HEK293 (cell line): ENCODE results near the gene M1AP.

Experiments
- CTCF ChIA-PET: fragments of 350-600 bp; formaldehyde crosslinking; extraction: SDS; loops from one replicate; lab custom pipeline; 2021; ENCODE audit warnings: antibody characterized with exemption; lab: Yijun Ruan, JAX
- POLR2A ChIA-PET: fragments of 300-600 bp; formaldehyde crosslinking; extraction: SDS; loops from one replicate; lab custom pipeline; 2020; ENCODE audit warnings: antibody characterized with exemption, inconsistent platforms; lab: Yijun Ruan, JAX
- H3K27ac ChIP-seq: fragments of 200-500 bp; sonication (Bioruptor generic); 2 replicates; pipeline ENCODE4 v1.5.1; 2014; ENCODE audit warnings: low read depth, low read length, control low read depth, inconsistent platforms; ENCODE audit errors: extremely low read depth
- H3K36me3 ChIP-seq, 2 experiments: fragments of 200-500 bp in 1 of 2; sonication (Bioruptor generic) in 1 of 2; 1 replicate in 1 of 2; 2 replicates in 1 of 2; pipeline ENCODE4 v1.5.1; 2014 to 2017; ENCODE audit warnings: inconsistent platforms in 2 of 2, low read length in 2 of 2; ENCODE audit not compliant: control insufficient read depth in 2 of 2, insufficient read depth in 1 of 2
- H3K4me1 ChIP-seq: fragments of 200-500 bp; sonication (Bioruptor generic); 2 replicates; pipeline ENCODE4 v1.5.1; 2014; ENCODE audit warnings: mild to moderate bottlenecking, low read length, inconsistent platforms; ENCODE audit not compliant: control insufficient read depth, insufficient read depth
- H3K4me3 ChIP-seq: 2 replicates; pipeline ENCODE4 v1.5.1; 2011; ENCODE audit warnings: low read depth, mild to moderate bottlenecking, control low read depth, low read length, moderate library complexity
- H3K9me3 ChIP-seq: fragments of 200-500 bp; sonication (Bioruptor generic); 2 replicates; pipeline ENCODE4 v1.5.1; 2014; ENCODE audit warnings: low read depth, low read length, inconsistent platforms; ENCODE audit not compliant: control insufficient read depth, insufficient read depth
- GLIS2 ChIP-seq: fragments of 450-650 bp; formaldehyde crosslinking; IDR thresholded peaks from 2 replicates; pipeline ENCODE4 v1.5.1; 2016; ENCODE audit warnings: missing biosample characterization, missing genetic modification characterization
- IKZF3 ChIP-seq: fragments of 450-650 bp; IDR thresholded peaks from 2 replicates; pipeline ENCODE4 v1.5.0; 2018; ENCODE audit warnings: missing biosample characterization, mild to moderate bottlenecking, missing genetic modification characterization, moderate library complexity
- OVOL3 ChIP-seq: fragments of 450-650 bp; formaldehyde crosslinking; IDR thresholded peaks from 2 replicates; pipeline ENCODE4 v1.5.1; 2016; ENCODE audit warnings: missing biosample characterization, missing genetic modification characterization
- PRDM1 ChIP-seq: fragments of 450-650 bp; formaldehyde crosslinking; IDR thresholded peaks from 2 replicates; pipeline ENCODE4; 2016; ENCODE audit warnings: missing biosample characterization, missing genetic modification characterization
- WT1 ChIP-seq: fragments of 450-650 bp; formaldehyde crosslinking; IDR thresholded peaks from 2 replicates; pipeline ENCODE4 v1.5.1; 2016; ENCODE audit warnings: missing biosample characterization, missing genetic modification characterization
- ZBTB11 ChIP-seq: fragments of 450-650 bp; formaldehyde crosslinking; conservative IDR thresholded peaks from 2 replicates; pipeline ENCODE4 v1.5.1; 2016; ENCODE audit warnings: low read depth, missing biosample characterization, missing genetic modification characterization
- ZBTB17 ChIP-seq: fragments of 450-650 bp; formaldehyde crosslinking; IDR thresholded peaks from 2 replicates; pipeline ENCODE4 v1.5.1; 2016; ENCODE audit warnings: missing biosample characterization, missing genetic modification characterization
- ZEB2 ChIP-seq: fragments of 450-650 bp; formaldehyde crosslinking; IDR thresholded peaks from 2 replicates; pipeline ENCODE4 v1.5.1; 2016; ENCODE audit warnings: missing biosample characterization, missing genetic modification characterization
- ZNF169 ChIP-seq: fragments of 450-650 bp; formaldehyde crosslinking; IDR thresholded peaks from 2 replicates; pipeline ENCODE4 v1.5.1; 2016; ENCODE audit warnings: missing biosample characterization, missing genetic modification characterization
- ZNF311 ChIP-seq: fragments of 450-650 bp; formaldehyde crosslinking; IDR thresholded peaks from 2 replicates; pipeline ENCODE4 v1.5.1; 2017; ENCODE audit warnings: missing biosample characterization, missing genetic modification characterization, borderline replicate concordance
- ZNF335 ChIP-seq: fragments of 450-650 bp; formaldehyde crosslinking; conservative IDR thresholded peaks from 2 replicates; pipeline ENCODE4 v1.5.1; 2016; ENCODE audit warnings: missing biosample characterization, missing genetic modification characterization
- ZNF341 ChIP-seq: fragments of 450-650 bp; formaldehyde crosslinking; IDR thresholded peaks from 2 replicates; pipeline ENCODE4; 2016; ENCODE audit warnings: low read depth, missing biosample characterization, missing genetic modification characterization
- ZNF391 ChIP-seq: fragments of 450-650 bp; formaldehyde crosslinking; IDR thresholded peaks from 2 replicates; pipeline ENCODE4 v1.5.1; 2016; ENCODE audit warnings: low read depth, missing biosample characterization, missing genetic modification characterization, borderline replicate concordance
- ZNF426 ChIP-seq: fragments of 450-650 bp; formaldehyde crosslinking; IDR thresholded peaks from 2 replicates; pipeline ENCODE4 v1.5.1; 2017; ENCODE audit warnings: missing biosample characterization, missing genetic modification characterization, mild to moderate bottlenecking, inconsistent platforms, moderate library complexity
- ZNF473 ChIP-seq: fragments of 450-650 bp; formaldehyde crosslinking; IDR thresholded peaks from 2 replicates; pipeline ENCODE4 v1.5.1; 2017; ENCODE audit warnings: missing biosample characterization, missing genetic modification characterization
- ZNF518A ChIP-seq: fragments of 450-650 bp; formaldehyde crosslinking; conservative IDR thresholded peaks from 2 replicates; pipeline ENCODE4 v1.5.1; 2016; ENCODE audit warnings: low read depth, missing biosample characterization, missing genetic modification characterization
- ZNF558 ChIP-seq: fragments of 450-650 bp; formaldehyde crosslinking; IDR thresholded peaks from 2 replicates; pipeline ENCODE4 v1.5.1; 2016; ENCODE audit warnings: missing biosample characterization, missing genetic modification characterization
- ZNF560 ChIP-seq: fragments of 450-650 bp; formaldehyde crosslinking; IDR thresholded peaks from 2 replicates; pipeline ENCODE4 v1.5.1; 2017; ENCODE audit warnings: missing biosample characterization, missing genetic modification characterization, borderline replicate concordance
- ZNF600 ChIP-seq: fragments of 450-650 bp; formaldehyde crosslinking; IDR thresholded peaks from 2 replicates; pipeline ENCODE4 v1.5.1; 2016; ENCODE audit warnings: missing biosample characterization, missing genetic modification characterization
- ZNF660 ChIP-seq: fragments of 450-650 bp; IDR thresholded peaks from 2 replicates; pipeline ENCODE4 v1.5.1; 2018; ENCODE audit warnings: missing biosample characterization, mild to moderate bottlenecking, missing genetic modification characterization
- ZXDB ChIP-seq: fragments of 450-650 bp; formaldehyde crosslinking; IDR thresholded peaks from 2 replicates; pipeline ENCODE4 v1.5.1; 2016; ENCODE audit warnings: missing biosample characterization, missing genetic modification characterization
- TF ChIP-seq, protein P1 (sequence below): fragments of 450-650 bp; formaldehyde crosslinking; IDR thresholded peaks from 2 replicates; pipeline ENCODE4 v1.5.1; 2016; ENCODE audit warnings: missing biosample characterization, missing genetic modification characterization
- TF ChIP-seq, protein P2 (sequence below): fragments of 450-650 bp; formaldehyde crosslinking; IDR thresholded peaks from 2 replicates; pipeline ENCODE4; 2016; ENCODE audit warnings: missing biosample characterization, missing genetic modification characterization
- TF ChIP-seq, protein P3 (sequence below): fragments of 450-650 bp; formaldehyde crosslinking; IDR thresholded peaks from 2 replicates; pipeline ENCODE4 v1.5.1; 2016; ENCODE audit warnings: missing biosample characterization, missing genetic modification characterization

M1AP gene

DNA sequence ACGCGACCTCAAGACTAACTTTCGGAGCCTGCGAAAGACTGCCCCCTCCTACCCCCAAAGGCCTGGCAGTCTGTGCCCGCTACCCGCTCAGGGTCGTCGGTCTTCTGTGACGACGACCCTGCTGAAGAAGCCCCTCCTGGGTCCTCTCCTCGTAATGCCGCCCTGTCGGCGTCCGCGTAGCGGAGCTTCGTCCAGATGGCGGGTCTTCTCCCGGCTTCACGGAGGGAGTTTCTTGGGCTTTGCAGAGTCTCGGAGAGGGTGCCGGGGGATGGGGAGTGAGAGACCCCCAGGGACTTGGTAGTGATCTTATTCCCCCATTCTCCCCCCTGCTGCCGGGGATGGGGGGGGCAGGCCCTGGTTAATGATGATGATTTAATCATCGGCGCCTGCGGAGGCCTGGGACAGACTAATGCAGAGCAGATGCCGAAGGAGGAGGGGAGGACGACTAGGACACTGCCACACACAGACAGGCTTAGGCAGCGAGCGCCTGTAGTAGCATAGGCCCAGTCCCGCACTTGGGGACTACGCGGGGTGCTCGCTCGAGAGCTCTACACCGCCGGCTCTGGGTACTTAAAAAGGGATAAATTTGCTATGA lies 140.1 kb downstream of the M1AP start:
- ChIA-PET CTCF (interaction anchor here (0.9 kb wide), 1 partner anchor 72 kb away, joined by 4 read pairs; no protein-coding TSS in a partner anchor), POLR2A (interaction anchor here (1.7 to 3.3 kb wide), 6 partner anchors 13 to 50 kb away, joined by 4 to 18 read pairs (median 8); partner anchors contain the start of genes AUP1, DQX1, HTRA2 and WBP1)
- peak overlapping the region; percentile 100 for H3K4me3 ChIP-seq
- no peaks in the 10 kb centered on the region for H3K9me3 ChIP-seq
- H3K36me3 ChIP-seq = peaks cover 4 to 20% of the 10 kb centered on the region in 2 experiments; a peak in 2 of 3 replicates
- peak overlapping the region; percentile 96 for H3K27ac ChIP-seq
- H3K4me1 ChIP-seq = peaks cover 4% of the 10 kb centered on the region; the same call in 1 of the 2 replicates
- TF ChIP-seq ZBTB11 (0 out of 2 replicates have a peak, but pooled peaks have one; percentile 32), ZXDB (tag by site-specific recombination) (0 out of 2 replicates have a peak, but pooled peaks have one; percentile 10), ZNF311 (tag by site-specific recombination) (no peak), ZNF391 (no peak), ZNF560 (tag by site-specific recombination) (no peak), PRDM1 (tag by site-specific recombination) (no peak), ZNF518A (tag by site-specific recombination) (no peak), ZNF558 (tag by site-specific recombination) (no peak), IKZF3 (tag by site-specific recombination) (no peak), ZNF600 (tag by site-specific recombination) (0 out of 2 replicates have a peak, but pooled peaks have one; percentile 40), ZEB2 (tag by site-specific recombination) (peak; percentile 44; the same call in 1 of the 2 replicates), ZNF426 (no peak), GLIS2 (tag by site-specific recombination) (peak; percentile 58), OVOL3 (tag by site-specific recombination) (no peak), ZNF660 (tag by site-specific recombination) (0 out of 2 replicates have a peak, but pooled peaks have one; percentile 24), ZNF341 (tag by site-specific recombination) (peak; percentile 36; the same call in 1 of the 2 replicates), WT1 (0 out of 2 replicates have a peak, but pooled peaks have one; percentile 31), ZNF169 (no peak), ZNF473 (tag by site-specific recombination) (no peak), ZNF335 (peak; percentile 81), ZBTB17 (tag by site-specific recombination) (peak; percentile 85)
- TF ChIP-seq, protein P1, sequence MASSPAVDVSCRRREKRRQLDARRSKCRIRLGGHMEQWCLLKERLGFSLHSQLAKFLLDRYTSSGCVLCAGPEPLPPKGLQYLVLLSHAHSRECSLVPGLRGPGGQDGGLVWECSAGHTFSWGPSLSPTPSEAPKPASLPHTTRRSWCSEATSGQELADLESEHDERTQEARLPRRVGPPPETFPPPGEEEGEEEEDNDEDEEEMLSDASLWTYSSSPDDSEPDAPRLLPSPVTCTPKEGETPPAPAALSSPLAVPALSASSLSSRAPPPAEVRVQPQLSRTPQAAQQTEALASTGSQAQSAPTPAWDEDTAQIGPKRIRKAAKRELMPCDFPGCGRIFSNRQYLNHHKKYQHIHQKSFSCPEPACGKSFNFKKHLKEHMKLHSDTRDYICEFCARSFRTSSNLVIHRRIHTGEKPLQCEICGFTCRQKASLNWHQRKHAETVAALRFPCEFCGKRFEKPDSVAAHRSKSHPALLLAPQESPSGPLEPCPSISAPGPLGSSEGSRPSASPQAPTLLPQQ = 0 out of 2 replicates have a peak, but pooled peaks have one; percentile 10
- TF ChIP-seq, protein P2, sequence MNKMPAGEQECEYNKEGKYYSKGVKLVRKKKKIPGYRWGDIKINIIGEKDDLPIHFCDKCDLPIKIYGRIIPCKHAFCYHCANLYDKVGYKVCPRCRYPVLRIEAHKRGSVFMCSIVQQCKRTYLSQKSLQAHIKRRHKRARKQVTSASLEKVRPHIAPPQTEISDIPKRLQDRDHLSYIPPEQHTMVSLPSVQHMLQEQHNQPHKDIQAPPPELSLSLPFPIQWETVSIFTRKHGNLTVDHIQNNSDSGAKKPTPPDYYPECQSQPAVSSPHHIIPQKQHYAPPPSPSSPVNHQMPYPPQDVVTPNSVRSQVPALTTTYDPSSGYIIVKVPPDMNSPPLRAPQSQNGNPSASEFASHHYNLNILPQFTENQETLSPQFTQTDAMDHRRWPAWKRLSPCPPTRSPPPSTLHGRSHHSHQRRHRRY (tag by site-specific recombination) = no peak
- TF ChIP-seq, protein P3, sequence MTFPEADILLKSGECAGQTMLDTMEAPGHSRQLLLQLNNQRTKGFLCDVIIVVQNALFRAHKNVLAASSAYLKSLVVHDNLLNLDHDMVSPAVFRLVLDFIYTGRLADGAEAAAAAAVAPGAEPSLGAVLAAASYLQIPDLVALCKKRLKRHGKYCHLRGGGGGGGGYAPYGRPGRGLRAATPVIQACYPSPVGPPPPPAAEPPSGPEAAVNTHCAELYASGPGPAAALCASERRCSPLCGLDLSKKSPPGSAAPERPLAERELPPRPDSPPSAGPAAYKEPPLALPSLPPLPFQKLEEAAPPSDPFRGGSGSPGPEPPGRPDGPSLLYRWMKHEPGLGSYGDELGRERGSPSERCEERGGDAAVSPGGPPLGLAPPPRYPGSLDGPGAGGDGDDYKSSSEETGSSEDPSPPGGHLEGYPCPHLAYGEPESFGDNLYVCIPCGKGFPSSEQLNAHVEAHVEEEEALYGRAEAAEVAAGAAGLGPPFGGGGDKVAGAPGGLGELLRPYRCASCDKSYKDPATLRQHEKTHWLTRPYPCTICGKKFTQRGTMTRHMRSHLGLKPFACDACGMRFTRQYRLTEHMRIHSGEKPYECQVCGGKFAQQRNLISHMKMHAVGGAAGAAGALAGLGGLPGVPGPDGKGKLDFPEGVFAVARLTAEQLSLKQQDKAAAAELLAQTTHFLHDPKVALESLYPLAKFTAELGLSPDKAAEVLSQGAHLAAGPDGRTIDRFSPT (tag by site-specific recombination) = peak; percentile 40
